Umbilical cord (tissue), 2 donors: ENCODE data around the gene LRRC9. TPM values are rescaled to one million over a fixed set of nuclear protein-coding genes. Genes with fewer than 3 reads are reported as not detected.
"Not testable (repeated sequence)": the region's sequence is repeated elsewhere in the genome, so short reads cannot be mapped to it uniquely, and the experiment has no call there.

ENCODE experiments used
- DNase-seq: peaks from one replicate; pipeline ENCODE4 v3.0.0-alpha.2; 2015; ENCODE audit warnings: low spot score
- total RNA-seq: library from RNA; depleted of rRNA; stranded (reverse); fragments of >200 nt; gene quantifications from one replicate; pipeline ENCODE4 v1.2.3, GENCODE V29; 2014; ENCODE audit warnings: low replicate concordance; ENCODE audit not compliant: insufficient read depth

LRRC9 gene
- total RNA-seq, 1 donor from 2014 or later: not detected

- no peak for DNase-seq
These were observed 141.4 kb downstream of the LRRC9 start for GRCh38 chr14:60061371-60061770.

- peak; percentile 25 for DNase-seq
These were observed 144.6 kb downstream of the LRRC9 start for GRCh38 chr14:60064491-60065072.

GRCh38 chr14:60067882-60068281 lies 147.9 kb downstream of the LRRC9 start:
- DNase-seq: no peak

- DNase-seq: no peak
These were observed 159.8 kb downstream of the LRRC9 start for GRCh38 chr14:60079723-60080122.

- no peak for DNase-seq
These were observed 165.1 kb downstream of the LRRC9 start for GRCh38 chr14:60085085-60085484.

- DNase-seq: no peak
These were observed 165.7 kb downstream of the LRRC9 start for GRCh38 chr14:60085693-60086092.

GRCh38 chr14:60087668-60088067 lies 167.7 kb downstream of the LRRC9 start:
- no peak for DNase-seq

GRCh38 chr14:60089221-60089620 lies 169.3 kb downstream of the LRRC9 start:
- DNase-seq: peak; percentile 51

- DNase-seq: peak; percentile 83
These were observed 171.0 kb downstream of the LRRC9 start for GRCh38 chr14:60090864-60091519.

- DNase-seq: peak; percentile 100
These were observed 171.9 kb downstream of the LRRC9 start, which contains the start of gene PCNX4 for GRCh38 chr14:60091550-60092525. Gene PCNX4 (plus strand): TSS chr14:60091923. CDS start chr14:60107639, 15,716 bp downstream.

- peak; percentile 65 for DNase-seq
These were observed 172.6 kb downstream of the LRRC9 start for GRCh38 chr14:60092526-60092920.

- no peak for DNase-seq
These were observed 173.1 kb downstream of the LRRC9 start for GRCh38 chr14:60093080-60093479.

GRCh38 chr14:60093606-60094005 lies 173.7 kb downstream of the LRRC9 start:
- DNase-seq: no peak

GRCh38 chr14:60094306-60094897 lies 174.5 kb downstream of the LRRC9 start:
- DNase-seq: no peak

- DNase-seq: no peak
These were observed 175.3 kb downstream of the LRRC9 start for GRCh38 chr14:60095231-60095630.

GRCh38 chr14:60095781-60096450 lies 176.0 kb downstream of the LRRC9 start:
- DNase-seq: no peak

- no peak for DNase-seq
These were observed 178.0 kb downstream of the LRRC9 start for GRCh38 chr14:60097974-60098373.

GRCh38 chr14:60099855-60100254 lies 179.9 kb downstream of the LRRC9 start:
- not testable (repeated sequence) for DNase-seq

GRCh38 chr14:60101786-60102185 lies 181.8 kb downstream of the LRRC9 start:
- DNase-seq: no peak

- no peak for DNase-seq
These were observed 182.4 kb downstream of the LRRC9 start for GRCh38 chr14:60102389-60102788.

- DNase-seq: peak; percentile 60
These were observed 186.4 kb downstream of the LRRC9 start for GRCh38 chr14:60106339-60106738.
